Psoas muscle (tissue), 8 donors: ENCODE measurements around the gene C11orf24. TPM values are rescaled to one million over a fixed set of nuclear protein-coding genes. Genes with fewer than 3 reads are reported as not detected.

Experiments
- ATAC-seq, 4 donors: fragments of 200-7000 bp; cut with Tn5 transposase; one replicate each; pipeline ENCODE4 v1.9.1; 2020; ENCODE audit warnings: moderate library complexity in 3 of 4, mild to moderate bottlenecking in 2 of 4
- DNase-seq, 2 donors: peaks; one replicate each; pipeline ENCODE4 v3.0.0-alpha.2; 2020
- H3K27ac ChIP-seq: fragments of 200-600 bp; one replicate; pipeline ENCODE4 v1.8.0; 2022
- H3K27me3 ChIP-seq, 3 donors: fragments of 200-600 bp in 1 of 3; one replicate each; pipeline versions ENCODE4 v1.6.1 to v1.8.0; 2013 to 2022; ENCODE audit warnings: low read length in 2 of 3, mild to moderate bottlenecking in 2 of 3, moderate library complexity in 1 of 3; ENCODE audit not compliant: insufficient read depth in 3 of 3
- H3K36me3 ChIP-seq, 2 donors: fragments of 200-600 bp in 1 of 2; one replicate each; pipeline versions ENCODE4 v1.6.1 to v1.8.0; 2013 to 2022; ENCODE audit warnings: low read depth in 1 of 2, mild to moderate bottlenecking in 1 of 2, moderate library complexity in 1 of 2; ENCODE audit not compliant: insufficient read depth in 1 of 2
- H3K4me1 ChIP-seq: fragments of 200-600 bp; one replicate; pipeline ENCODE4 v1.8.0; 2022
- H3K4me3 ChIP-seq: fragments of 200-600 bp; one replicate; pipeline ENCODE4 v1.8.0; 2022; ENCODE audit warnings: mild to moderate bottlenecking
- H3K9me3 ChIP-seq: fragments of 200-600 bp; one replicate; pipeline ENCODE4 v1.8.0; 2022
- WGBS, 3 donors: extraction: QIAGEN DNeasy Blood & Tissue Kit; methylation state at CpG; one replicate each; pipeline versions ENCODE4 v1.1.6 to v1.1.7; 2013; 5-methylcytosine and 5-hydroxymethylcytosine counted together
- intact Hi-C, 2 donors: fragments of 100-400 bp; cut with DNase I; formaldehyde crosslinking; loops; one replicate each; pipeline versions ENCODE4 v1.11.0 to v1.14.2; 2022
- polyA plus RNA-seq, 3 donors: library from polyadenylated mRNA; stranded (reverse); fragments of 200-250 nt; gene quantifications; one replicate each; pipeline ENCODE4 v1.2.3, GENCODE V29; 2013
- total RNA-seq, 4 donors: library from RNA; stranded (reverse); fragmentation: NEBNext Ultra II Directional in 2 of 4; extraction: Animal tissue kit (Norgen Biotek cat#: 25700) in 2 of 4; gene quantifications; one replicate each; pipeline versions ENCODE4 v1.2.1 to v1.2.4, GENCODE V29; 2021 to 2023
- TF ChIP-seq, protein P1 (sequence below): fragments of 200-600 bp; IDR thresholded peaks from one replicate; pipeline ENCODE4 v1.8.0; 2022; ENCODE audit warnings: antibody characterized with exemption
- donor health status: healthy with polysubstance abuse.
- donor health status: DM: no; HTN: no; CAD: no; lungs with moderate emphysema.
- donor health status: Bipolar disorder and iron deficiency.
- donor health status: healthy.
- donor health status: DM: yes; HTN: yes; CAD: no.
- donor health status: DM: no; HTN: no; CAD: no.
- donor health status: DM: no; HTN: no; CAD: no.
- donor health status: DM: yes; HTN: yes; CAD: no.

Gene C11orf24
- total and polyA plus RNA-seq, 7 donors = 9.0 to 49.8 (median 20.7) TPM

DNA sequence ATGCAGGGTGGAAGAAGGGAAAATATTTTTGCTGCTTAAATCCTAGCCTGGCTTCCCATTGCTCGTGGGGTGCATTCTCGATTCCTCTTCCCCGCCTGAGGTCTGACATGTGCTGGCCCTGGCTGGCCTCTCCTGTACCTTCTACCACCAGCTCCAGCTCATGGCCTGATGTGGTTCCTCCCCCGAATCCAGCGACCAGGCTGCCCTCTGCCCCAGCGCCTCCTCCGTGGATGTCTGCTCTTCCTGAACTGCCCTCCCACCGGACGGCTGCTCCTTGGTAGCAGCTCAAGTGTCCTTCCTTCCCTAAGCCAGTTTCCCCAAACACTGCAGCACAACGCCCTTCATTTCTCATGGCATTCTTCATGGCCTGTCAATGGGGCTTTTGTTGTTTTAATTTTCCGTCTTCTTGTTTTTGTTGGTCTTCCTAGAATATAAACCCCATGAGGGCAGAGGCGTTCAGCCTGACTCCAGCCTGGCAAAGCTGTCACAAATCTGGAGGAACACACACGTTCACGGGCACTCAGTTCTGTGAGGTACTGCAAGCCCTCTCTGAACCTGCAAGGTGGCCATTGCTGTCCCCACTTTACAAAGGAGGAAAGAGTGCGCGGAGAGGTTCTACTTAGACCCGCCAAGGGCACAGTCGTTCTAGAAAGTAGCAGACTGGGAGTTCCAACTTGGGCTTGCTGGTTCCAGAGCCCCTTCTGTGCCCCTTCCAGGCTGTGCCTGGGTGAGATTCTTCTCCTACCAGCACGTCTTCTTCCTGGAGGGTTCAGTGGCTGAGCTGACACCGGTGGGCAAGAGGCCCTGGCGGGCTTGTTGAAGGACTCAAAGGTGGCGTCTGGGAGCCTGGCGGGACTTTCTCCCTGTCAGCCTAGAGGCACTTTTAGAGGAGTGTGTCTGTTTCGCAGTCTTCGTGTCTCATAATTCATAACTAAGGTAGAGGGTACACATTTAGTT is 39.7 kb upstream of the C11orf24 start:
- Histone ChIP-seq H3K9me3 (no peaks in the 10 kb centered on the region), H3K36me3 (no peaks in the 10 kb centered on the region), H3K4me3 (peak overlapping the region; percentile 53), H3K4me1 (peaks cover 34% of the 10 kb centered on the region), H3K27me3 (no peaks in the 10 kb centered on the region), H3K27ac (peak overlapping the region; percentile 58)
- DNase-seq (no peak), ATAC-seq (no peak)
- intact Hi-C loops = loop anchor here in 1 of 2 donors (5.0 kb wide), 1 partner anchor 61 kb away; no protein-coding TSS in a partner anchor
- WGBS, 3 donors = 84 to 85% (median 85%) methylated on average over 25 of the region's 25 CpGs
- TF ChIP-seq, protein P1, sequence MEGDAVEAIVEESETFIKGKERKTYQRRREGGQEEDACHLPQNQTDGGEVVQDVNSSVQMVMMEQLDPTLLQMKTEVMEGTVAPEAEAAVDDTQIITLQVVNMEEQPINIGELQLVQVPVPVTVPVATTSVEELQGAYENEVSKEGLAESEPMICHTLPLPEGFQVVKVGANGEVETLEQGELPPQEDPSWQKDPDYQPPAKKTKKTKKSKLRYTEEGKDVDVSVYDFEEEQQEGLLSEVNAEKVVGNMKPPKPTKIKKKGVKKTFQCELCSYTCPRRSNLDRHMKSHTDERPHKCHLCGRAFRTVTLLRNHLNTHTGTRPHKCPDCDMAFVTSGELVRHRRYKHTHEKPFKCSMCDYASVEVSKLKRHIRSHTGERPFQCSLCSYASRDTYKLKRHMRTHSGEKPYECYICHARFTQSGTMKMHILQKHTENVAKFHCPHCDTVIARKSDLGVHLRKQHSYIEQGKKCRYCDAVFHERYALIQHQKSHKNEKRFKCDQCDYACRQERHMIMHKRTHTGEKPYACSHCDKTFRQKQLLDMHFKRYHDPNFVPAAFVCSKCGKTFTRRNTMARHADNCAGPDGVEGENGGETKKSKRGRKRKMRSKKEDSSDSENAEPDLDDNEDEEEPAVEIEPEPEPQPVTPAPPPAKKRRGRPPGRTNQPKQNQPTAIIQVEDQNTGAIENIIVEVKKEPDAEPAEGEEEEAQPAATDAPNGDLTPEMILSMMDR = no peak

DNA sequence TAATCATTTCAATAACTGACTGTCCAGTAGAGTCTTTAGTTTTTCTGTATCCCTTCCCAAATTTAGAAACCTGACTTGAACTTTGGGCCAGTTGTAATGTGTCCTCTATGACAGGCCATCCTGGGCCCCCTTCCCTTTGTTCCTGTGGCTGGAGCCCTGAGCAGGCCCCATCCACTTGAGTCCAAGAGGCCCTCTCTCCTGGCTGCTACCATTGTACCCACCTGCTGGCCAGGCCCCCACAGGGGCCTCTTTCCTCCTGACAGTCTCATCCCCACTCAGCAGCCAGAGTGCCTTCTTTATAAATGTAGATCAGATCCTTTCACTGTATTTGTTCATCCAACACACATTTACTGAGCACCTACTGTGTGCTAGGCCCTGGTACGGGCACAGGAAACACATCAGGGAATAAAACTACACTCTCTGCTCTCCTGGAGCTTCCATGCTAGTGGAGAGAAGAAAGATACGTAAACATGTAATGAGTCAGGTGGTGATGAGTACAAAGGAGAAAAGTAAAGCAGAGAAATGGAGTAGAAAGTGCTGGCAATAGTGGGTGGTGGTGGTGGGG is 37.9 kb upstream of the C11orf24 start:
- Histone ChIP-seq H3K4me3 (no peak overlapping the region), H3K27ac (no peak overlapping the region), H3K9me3 (no peaks in the 10 kb centered on the region), H3K4me1 (peaks cover 21% of the 10 kb centered on the region), H3K27me3 (no peaks in the 10 kb centered on the region), H3K36me3 (no peaks in the 10 kb centered on the region)
- DNase-seq (no peak), ATAC-seq (no peak)
- TF ChIP-seq, protein P1 = no peak
- 77 to 100% (median 97%) methylated on average over 2 of the region's 2 CpGs for WGBS, 3 donors
- intact Hi-C loops = loop anchor here in 1 of 2 donors (5.0 kb wide), 1 partner anchor 63 kb away; no protein-coding TSS in a partner anchor

DNA sequence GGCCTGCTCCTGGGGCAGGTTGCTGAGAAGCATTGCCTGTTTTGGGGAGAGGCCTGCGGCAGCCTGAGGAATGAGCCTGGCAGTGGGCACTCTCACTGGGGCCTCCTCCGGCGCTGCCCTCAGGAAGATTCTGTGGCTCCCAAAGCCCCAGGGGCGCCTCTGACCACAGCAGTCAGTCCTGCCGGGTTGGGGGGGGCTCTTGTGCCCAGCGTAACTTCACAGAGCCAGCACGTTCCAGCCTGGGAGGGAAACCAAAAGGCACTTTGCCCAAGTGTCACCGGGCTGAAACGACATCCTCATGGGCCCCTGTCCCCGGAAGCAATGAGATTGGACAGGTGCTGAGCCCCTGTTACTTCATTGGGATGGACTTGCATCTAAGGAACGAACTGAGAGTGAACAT is 36.3 kb upstream of the C11orf24 start:
- intact Hi-C loops = no loop called here
- 32 to 34% (median 33%) methylated on average over 11 of the region's 11 CpGs for WGBS, 3 donors
- Histone ChIP-seq H3K36me3 (no peaks in the 10 kb centered on the region), H3K27me3 (no peaks in the 10 kb centered on the region), H3K27ac (peak overlapping the region; percentile 66), H3K4me1 (peaks cover 7% of the 10 kb centered on the region), H3K9me3 (no peaks in the 10 kb centered on the region), H3K4me3 (no peak overlapping the region)
- DNase-seq (peak in 1 of 2 donors; percentile 81), ATAC-seq (peak; percentile 74 to 86 (median 78))
- TF ChIP-seq, protein P1 = no peak

DNA sequence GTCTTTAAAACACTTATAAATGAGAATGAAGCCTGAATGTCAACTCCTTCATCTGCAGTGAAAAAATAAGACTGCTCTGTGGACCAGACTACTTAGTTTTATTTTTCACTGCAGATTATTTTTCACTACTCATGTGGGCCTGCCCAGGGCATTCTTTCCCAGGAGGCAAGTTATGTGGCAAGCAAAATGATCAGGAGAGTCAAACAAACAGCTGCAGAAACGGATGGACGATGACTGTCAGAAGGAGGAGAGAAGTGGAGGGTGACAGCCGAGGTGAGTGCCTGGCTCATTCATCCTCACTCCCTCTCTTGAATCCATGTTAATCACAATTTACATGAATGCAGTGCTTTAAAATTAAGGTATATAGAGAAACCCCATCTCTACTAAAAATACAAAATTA is 34.9 kb upstream of the C11orf24 start:
- no peak overlapping the region for H3K27ac ChIP-seq
- H3K9me3 ChIP-seq = no peaks in the 10 kb centered on the region
- no peak for DNase-seq
- H3K36me3 ChIP-seq = no peaks in the 10 kb centered on the region
- peaks cover 7% of the 10 kb centered on the region for H3K4me1 ChIP-seq
- TF ChIP-seq, protein P1 = no peak
- H3K4me3 ChIP-seq = no peak overlapping the region
- ATAC-seq = no peak
- WGBS, 3 donors = 62 to 89% (median 62%) methylated on average over 3 of the region's 3 CpGs
- intact Hi-C loops = no loop called here
- no peaks in the 10 kb centered on the region for H3K27me3 ChIP-seq
